Measurements from ENCODE around the gene KIAA1217.

KIAA1217 gene

DNA sequence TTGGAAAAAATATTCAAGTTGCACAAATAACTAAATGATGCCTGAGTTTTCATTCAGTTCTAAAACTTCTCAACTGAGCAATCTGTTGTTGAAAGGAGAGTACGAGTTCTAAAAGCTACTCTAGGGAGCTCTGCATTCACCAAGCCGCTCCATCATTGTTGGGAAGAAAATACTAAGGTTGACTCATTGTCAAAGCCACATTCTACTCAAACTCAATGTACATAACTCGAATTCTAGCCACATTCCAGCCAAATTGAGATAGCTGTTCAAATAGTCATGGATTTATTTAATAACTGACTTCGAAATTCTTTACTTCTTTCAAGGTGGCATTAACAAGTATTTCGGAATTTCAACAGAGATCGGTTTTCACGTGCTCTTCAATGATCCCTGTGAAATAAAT lies 63.4 kb downstream of the KIAA1217 start:
- Mint-ChIP-seq H3K4me1 (no peaks in the 10 kb centered on the region), H3K9me3 (no peaks in the 10 kb centered on the region)
- no peak for DNase-seq (ENCODE audit: low spot score in 2 of 2)

DNA sequence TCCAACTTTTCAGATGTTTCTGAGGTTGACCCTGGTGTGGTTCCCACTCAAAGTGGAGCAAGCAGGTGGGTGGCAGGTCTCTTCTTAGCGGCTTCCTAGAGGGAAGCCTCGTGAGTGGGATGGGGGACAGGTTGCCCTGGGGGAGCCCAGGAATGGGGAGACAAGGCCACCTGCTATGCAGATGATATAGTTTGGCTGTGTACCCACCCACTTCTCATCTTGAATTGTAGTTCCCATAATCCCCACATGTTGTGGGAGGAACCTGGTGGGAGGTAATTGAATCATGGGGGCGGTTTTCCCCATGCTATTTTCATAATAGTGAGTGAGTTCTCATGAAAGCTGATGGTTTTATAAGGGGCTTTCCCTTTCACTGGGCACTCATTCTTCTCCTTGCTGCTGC lies 68.3 kb downstream of the KIAA1217 start:
- H3K36me3 Mint-ChIP-seq = no peaks in the 10 kb centered on the region
- no peak overlapping the region for H3K27ac Mint-ChIP-seq
- no peaks in the 10 kb centered on the region for H3K4me1 Mint-ChIP-seq
- H3K4me3 Mint-ChIP-seq = no peak overlapping the region
- no peaks in the 10 kb centered on the region for H3K27me3 Mint-ChIP-seq
- H3K9me3 Mint-ChIP-seq = peaks cover under 1% of the 10 kb centered on the region
- DNase-seq (ENCODE audit: low spot score in 2 of 2) = no peak
- no peak for ATAC-seq (ENCODE audit: low read depth)

More for the DNA sequence above, 63.4 kb downstream of the KIAA1217 start:
- Mint-ChIP-seq H3K27ac (no peak overlapping the region), H3K36me3 (no peaks in the 10 kb centered on the region), H3K4me3 (no peak overlapping the region), H3K27me3 (no peaks in the 10 kb centered on the region)
- no peak for ATAC-seq (ENCODE audit: low read depth)

DNA sequence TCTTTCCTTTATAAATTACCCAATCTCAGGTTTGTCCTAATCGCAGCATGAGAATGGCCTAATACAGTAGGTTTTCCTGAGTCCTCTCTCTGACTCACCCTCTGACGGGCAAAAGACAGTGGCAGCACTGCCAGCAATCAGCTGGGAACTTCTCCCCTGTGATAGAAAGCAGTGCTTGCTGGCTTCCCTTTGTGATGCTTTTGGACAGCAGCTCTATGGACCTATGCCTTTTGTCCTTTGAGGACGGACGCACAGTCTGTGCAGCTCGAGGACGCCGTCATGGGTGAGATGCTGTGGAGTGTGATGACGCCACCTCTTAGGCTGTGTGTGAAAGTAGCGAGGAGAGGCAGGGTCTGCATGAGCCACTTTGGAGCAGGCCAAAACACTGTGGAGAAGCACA lies 68.8 kb downstream of the KIAA1217 start:
- H3K36me3 Mint-ChIP-seq = no peaks in the 10 kb centered on the region
- ATAC-seq (ENCODE audit: low read depth) (no peak), DNase-seq (ENCODE audit: low spot score in 2 of 2) (no peak)
- no peaks in the 10 kb centered on the region for H3K4me1 Mint-ChIP-seq
- no peak overlapping the region for H3K27ac Mint-ChIP-seq
- H3K4me3 Mint-ChIP-seq = no peak overlapping the region
- peaks cover 3% of the 10 kb centered on the region for H3K9me3 Mint-ChIP-seq
- H3K27me3 Mint-ChIP-seq = no peaks in the 10 kb centered on the region

DNA sequence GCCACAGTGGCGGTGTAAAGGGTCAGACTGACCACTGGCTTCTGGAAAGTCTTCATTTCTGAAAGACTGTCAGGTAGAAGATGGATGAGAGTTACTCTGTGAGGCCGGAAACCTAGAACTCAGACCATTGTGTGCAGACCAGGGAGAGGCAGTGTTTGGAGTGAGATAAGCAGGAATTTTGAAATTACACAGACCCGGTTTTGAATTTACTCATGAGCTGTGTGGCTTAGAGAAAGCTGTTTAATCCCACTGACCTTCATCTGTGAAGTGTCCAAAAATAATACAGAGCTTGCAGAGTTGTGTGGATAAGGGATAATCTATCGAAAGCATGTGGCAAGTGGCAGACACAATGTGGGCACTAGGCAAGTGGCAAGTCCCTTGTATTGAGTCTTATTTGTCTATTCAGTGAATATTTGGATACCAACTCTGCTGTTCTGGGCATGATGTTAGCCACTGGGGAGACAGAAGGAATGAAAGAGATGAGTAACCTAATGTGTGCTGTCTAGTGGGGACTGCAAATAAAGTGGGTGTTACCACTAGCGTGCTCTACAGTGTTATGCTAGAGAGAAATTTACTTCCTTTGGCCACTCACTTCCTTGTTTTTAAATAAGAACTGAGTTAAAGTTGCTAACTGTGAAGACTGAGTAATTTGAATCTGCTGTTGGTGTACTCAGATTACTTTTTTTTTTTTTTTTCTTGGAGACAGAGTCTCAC lies 69.4 kb downstream of the KIAA1217 start:
- Mint-ChIP-seq H3K4me3 (no peak overlapping the region), H3K36me3 (no peaks in the 10 kb centered on the region), H3K4me1 (no peaks in the 10 kb centered on the region), H3K27me3 (no peaks in the 10 kb centered on the region), H3K27ac (no peak overlapping the region), H3K9me3 (peaks cover 3% of the 10 kb centered on the region)
- no peak for ATAC-seq (ENCODE audit: low read depth)
- DNase-seq (ENCODE audit: low spot score in 2 of 2) = no peak

DNA sequence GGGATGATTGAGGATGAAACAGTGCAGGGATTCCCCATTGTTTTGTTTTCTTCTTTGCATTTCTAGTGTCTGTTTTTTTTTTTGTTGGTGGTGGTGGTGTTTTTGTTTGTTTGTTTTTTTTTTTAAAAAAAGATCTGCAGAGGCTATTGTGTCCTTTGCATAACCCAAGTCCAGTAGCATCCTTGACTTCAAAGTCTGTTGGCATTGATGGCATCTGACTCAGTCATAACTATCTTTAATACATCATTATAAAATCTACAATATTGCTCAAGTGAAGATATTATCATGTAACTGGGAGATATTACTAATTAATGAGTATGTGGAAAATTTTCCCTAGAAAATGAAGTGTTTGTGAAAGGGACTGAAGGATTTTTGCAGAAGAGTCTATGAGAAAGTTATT lies 70.2 kb downstream of the KIAA1217 start:
- ATAC-seq (ENCODE audit: low read depth) (no peak), DNase-seq (ENCODE audit: low spot score in 2 of 2) (no peak)
- H3K9me3 Mint-ChIP-seq = peaks cover 3% of the 10 kb centered on the region
- no peaks in the 10 kb centered on the region for H3K27me3 Mint-ChIP-seq
- H3K4me1 Mint-ChIP-seq = no peaks in the 10 kb centered on the region
- no peak overlapping the region for H3K27ac Mint-ChIP-seq
- H3K4me3 Mint-ChIP-seq = no peak overlapping the region
- H3K36me3 Mint-ChIP-seq = no peaks in the 10 kb centered on the region

DNA sequence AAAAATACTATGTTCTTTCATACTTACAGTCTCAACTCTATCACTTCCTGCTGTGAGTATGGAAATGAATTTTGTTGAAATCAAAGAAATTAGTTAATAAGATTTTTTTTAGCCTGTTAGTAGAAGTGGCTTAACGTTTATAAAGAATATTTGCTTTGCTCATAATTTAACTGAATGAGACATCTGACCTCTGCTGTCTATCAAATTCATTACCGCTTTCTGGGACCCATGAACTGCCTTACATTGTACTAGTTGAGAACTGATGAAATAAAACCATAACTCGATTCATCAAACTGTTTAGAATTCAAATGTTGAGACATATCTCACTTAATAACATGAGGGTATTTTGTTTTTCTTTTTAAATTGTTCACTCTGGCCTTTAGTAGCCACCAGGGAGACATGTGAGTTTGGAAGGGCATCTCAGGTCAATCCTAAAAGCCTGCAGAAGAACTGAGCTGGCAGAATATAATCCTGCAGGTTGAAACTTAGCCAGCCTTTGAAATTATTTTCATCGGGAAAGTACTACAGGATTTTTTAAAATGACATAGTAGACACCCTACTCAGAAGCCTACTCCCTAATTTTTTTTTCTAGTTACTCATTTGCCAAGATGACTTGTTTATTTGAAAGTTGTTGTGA lies 78.7 kb downstream of the KIAA1217 start:
- ATAC-seq (ENCODE audit: low read depth) (no peak), DNase-seq (ENCODE audit: low spot score in 2 of 2) (no peak)
- Mint-ChIP-seq H3K9me3 (peaks cover 4% of the 10 kb centered on the region), H3K4me1 (no peaks in the 10 kb centered on the region), H3K27ac (no peak overlapping the region), H3K27me3 (peaks cover 3% of the 10 kb centered on the region), H3K4me3 (no peak overlapping the region), H3K36me3 (peaks cover 2% of the 10 kb centered on the region)

DNA sequence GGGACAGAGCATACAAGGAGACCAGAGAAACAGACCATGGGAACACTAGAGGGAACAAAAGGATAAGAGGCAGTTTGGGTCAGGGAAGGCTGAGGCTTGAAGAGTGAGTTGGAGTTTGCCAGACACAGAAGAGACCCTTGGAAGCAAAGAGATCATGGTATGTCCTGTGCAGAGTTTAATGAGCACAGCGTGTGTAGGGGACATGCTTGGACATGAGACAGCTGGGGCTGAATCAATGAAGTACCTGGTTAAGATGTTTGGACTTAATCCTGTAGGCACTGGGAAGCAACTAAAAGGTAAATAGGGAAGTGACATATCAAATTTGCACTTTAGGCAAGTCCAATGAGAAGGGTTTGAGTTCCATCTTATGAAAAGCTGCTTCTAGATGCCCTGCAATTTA lies 79.6 kb downstream of the KIAA1217 start:
- Mint-ChIP-seq H3K36me3 (peaks cover 2% of the 10 kb centered on the region), H3K4me1 (no peaks in the 10 kb centered on the region), H3K4me3 (no peak overlapping the region), H3K27me3 (peaks cover 3% of the 10 kb centered on the region), H3K27ac (no peak overlapping the region), H3K9me3 (peaks cover 4% of the 10 kb centered on the region)
- ATAC-seq (ENCODE audit: low read depth) (no peak), DNase-seq (ENCODE audit: low spot score in 2 of 2) (no peak)

DNA sequence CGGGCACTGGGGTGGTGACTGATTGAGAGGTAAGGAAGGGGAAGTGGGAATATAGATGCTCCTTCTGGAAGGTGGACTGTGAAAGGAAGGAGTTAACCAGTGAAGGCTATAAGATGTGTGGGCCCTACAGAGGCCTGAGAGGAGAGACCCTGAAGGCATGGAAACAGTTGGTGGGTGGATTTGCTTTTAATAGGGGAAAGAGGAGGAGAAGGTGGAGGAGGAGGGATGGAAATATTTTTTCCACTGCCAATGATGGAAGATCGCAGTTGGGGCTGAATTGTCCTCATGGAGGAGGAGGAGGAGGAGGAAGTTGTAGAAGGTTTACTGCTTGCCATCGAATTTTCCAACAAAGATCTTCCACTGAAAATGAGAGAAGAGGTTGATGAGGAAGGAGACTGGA lies 80.3 kb downstream of the KIAA1217 start:
- Mint-ChIP-seq H3K27ac (no peak overlapping the region), H3K4me1 (no peaks in the 10 kb centered on the region), H3K36me3 (peaks cover 2% of the 10 kb centered on the region), H3K27me3 (peaks cover 3% of the 10 kb centered on the region), H3K9me3 (peaks cover 4% of the 10 kb centered on the region), H3K4me3 (no peak overlapping the region)
- no peak for DNase-seq (ENCODE audit: low spot score in 2 of 2)
- no peak for ATAC-seq (ENCODE audit: low read depth)

DNA sequence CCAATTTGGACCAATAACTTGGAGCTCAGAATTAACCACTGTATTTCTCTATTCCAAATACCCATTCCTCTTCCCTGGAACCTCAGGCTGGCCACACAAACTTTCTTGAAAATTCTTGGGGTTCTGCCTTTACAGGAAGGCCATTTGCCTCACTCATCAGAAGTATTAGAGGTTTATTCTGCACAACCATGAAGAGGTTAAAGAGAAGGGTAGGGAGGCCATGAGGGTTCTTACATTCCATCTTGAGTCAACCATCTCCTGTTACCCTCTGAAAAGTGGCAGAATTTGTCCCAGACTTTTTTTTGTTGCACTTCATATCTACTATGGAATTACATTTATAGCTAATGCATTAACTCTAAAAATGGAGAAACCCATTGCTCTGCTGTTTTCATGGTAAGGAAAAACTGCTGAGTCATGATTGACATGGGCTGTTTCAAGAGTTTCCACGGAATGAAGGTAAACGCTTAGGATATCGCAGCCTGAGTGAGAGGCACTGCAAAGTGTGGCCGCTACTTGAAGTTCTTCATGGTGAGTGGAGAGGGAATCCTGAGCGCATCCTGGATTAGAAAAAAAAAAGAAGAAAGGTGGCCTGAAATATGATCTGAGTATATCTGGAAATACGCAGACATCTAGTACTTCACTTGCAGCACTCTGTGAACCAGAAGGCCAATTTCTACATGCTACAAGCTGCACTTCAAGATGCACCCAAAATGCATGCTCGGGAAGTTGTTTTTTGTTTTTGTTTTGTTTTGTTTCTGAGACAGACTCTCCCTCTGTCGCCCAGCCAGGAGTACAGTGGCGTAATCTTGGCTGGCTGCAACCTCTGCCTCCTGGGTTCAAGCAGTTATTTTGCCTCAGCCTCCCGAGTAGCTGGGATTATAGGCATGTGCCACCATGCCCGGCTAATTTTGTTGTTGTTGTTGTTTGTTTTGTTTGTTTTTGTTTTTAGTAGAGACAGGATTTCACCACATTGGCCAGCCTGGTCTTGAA lies 83.7 kb downstream of the KIAA1217 start:
- peaks cover 2% of the 10 kb centered on the region for H3K36me3 Mint-ChIP-seq
- ATAC-seq (ENCODE audit: low read depth) (no peak), DNase-seq (ENCODE audit: low spot score in 2 of 2) (no peak)
- H3K9me3 Mint-ChIP-seq = peaks cover 1% of the 10 kb centered on the region
- no peak overlapping the region for H3K4me3 Mint-ChIP-seq
- no peaks in the 10 kb centered on the region for H3K4me1 Mint-ChIP-seq
- H3K27me3 Mint-ChIP-seq = peaks cover 3% of the 10 kb centered on the region
- no peak overlapping the region for H3K27ac Mint-ChIP-seq

DNA sequence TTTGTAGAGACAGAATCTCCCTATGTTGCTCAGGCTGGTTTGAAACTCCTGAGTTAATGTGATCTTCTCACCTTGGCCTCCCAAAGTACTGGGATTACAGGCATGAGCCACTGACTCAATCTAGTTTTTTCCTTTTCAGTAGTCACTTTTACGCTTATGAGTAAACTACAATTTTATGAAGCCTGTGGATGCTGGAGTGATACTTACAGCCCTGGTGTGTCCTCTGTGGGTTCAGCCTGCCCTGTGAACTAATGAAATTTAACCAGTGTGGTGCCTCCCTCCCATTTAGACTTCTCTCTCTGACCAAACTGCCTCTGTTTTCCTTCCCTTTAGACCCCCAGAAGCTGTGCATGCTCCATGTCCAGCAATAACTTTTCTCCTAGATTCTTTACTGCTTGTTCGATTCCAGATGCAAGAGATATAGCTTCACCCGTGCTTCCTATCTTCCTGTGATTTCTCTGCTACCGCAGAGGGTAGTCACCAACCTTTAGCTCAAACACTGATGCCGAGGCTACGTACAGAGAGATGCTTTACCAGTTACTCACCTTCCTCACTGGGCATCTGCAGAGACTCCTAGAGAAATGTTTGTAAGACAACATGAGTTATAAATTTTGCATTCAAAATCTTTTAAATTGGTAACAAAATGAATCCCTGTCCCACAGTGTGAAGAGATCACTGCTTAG lies 90.8 kb downstream of the KIAA1217 start:
- H3K27ac Mint-ChIP-seq = no peak overlapping the region
- H3K36me3 Mint-ChIP-seq = no peaks in the 10 kb centered on the region
- peaks cover 5% of the 10 kb centered on the region for H3K9me3 Mint-ChIP-seq
- DNase-seq (ENCODE audit: low spot score in 2 of 2) = no peak
- H3K4me3 Mint-ChIP-seq = no peak overlapping the region
- H3K4me1 Mint-ChIP-seq = no peaks in the 10 kb centered on the region
- ATAC-seq (ENCODE audit: low read depth) = no peak
- peaks cover 2% of the 10 kb centered on the region for H3K27me3 Mint-ChIP-seq

DNA sequence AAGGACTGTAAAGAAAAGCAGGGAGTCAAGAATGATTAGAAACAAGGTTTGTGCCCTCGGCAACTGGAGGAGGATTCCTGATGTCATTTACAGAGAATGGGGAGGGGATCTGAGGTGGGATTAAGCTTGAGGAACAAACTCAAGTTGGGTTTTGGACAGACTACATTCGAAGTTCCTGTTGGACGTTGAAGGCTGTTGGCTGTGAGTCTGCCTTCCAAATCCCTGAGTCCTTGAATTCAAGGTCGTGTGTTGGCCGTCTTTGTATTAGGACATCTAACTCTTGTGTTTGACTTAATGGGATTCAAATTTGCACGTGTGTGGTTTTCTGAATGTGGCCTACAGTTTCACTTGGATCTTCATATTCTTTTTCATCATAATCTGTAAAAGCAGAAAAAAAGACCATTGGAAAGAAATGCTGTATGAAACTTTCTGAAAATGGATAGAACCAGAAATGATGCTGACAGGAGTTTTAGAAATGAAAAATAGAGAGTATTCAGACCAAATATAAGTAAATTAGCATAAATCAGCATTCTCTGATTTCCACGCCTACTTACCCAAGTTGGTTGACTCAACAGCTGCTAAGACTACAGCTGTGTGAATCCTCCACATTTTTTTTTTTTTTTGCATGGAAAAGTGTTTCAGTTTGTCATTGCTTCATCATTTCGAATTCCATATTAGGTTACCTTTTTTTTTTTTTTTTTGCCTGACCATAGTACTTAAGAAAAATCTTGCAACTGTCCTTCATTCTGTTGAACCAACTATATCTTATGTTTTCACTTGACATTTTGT lies 94.8 kb downstream of the KIAA1217 start:
- no peak overlapping the region for H3K27ac Mint-ChIP-seq
- peaks cover 6% of the 10 kb centered on the region for H3K9me3 Mint-ChIP-seq
- no peak overlapping the region for H3K4me3 Mint-ChIP-seq
- no peaks in the 10 kb centered on the region for H3K36me3 Mint-ChIP-seq
- peaks cover 4% of the 10 kb centered on the region for H3K27me3 Mint-ChIP-seq
- no peaks in the 10 kb centered on the region for H3K4me1 Mint-ChIP-seq
- ATAC-seq (ENCODE audit: low read depth) (no peak), DNase-seq (ENCODE audit: low spot score in 2 of 2) (no peak)

DNA sequence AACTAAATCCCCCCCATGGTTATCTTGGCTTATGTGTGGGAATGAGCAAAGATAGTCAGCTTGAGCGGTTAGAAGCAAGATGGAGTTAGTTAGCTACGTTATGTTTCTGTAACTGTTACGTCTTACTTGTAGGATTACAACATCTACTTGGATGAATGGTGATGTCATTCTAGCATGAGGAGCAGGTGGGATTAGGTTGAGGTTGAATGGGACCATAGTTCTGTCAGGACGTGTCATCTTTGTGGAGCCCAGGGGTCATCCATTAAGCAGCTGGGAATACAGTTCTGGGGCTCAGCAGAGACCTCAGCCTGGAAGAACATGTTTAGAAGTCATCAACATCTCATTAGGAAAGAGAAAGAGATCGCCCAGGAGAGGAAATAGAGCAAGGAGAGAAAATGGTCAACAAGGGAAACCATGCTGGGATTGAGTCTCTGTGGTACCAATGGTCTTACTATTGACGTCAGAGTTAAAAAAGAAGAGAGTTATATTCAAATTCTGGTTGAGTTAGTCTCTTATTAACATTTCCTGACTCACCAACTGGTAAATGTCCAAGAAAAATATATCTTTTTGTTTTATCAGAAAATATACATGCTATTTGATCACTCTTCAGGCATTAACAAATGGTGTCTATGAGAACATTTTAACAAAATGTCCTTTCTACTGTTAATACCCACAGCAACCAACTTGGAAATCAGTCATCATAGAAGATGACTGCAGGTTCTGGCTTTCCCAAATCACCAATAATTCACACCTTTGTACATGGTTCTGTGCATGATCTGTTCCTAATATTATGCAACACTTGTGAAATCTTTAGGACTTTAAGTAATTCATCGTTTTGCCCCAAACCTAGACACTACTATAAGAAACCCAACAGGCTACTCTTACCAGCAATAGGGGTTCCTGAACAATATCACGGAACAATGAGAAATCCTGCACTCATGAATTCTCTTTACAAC lies 96.9 kb downstream of the KIAA1217 start:
- Mint-ChIP-seq H3K27me3 (peaks cover 4% of the 10 kb centered on the region), H3K4me3 (no peak overlapping the region), H3K27ac (no peak overlapping the region), H3K9me3 (peaks cover 6% of the 10 kb centered on the region), H3K36me3 (no peaks in the 10 kb centered on the region), H3K4me1 (no peaks in the 10 kb centered on the region)
- no peak for DNase-seq (ENCODE audit: low spot score in 2 of 2)
- no peak for ATAC-seq (ENCODE audit: low read depth)

All from memory B cell (primary cell).